Mesenchymal stem cell (in vitro differentiated cells and primary cell): Measurements from ENCODE around the gene HDAC7.

Experiments used
- DNase-seq: peaks from one replicate; pipeline ENCODE4 v3.0.0-alpha.2; 2013
- H2AFZ ChIP-seq: one replicate; pipeline ENCODE4 v1.6.1; 2013; ENCODE audit warnings: low read depth, mild to moderate bottlenecking, control low read depth, inconsistent platforms, low read length, moderate library complexity
- H2AK5ac ChIP-seq: 2 replicates; pipeline ENCODE4 v1.6.1; 2013; ENCODE audit warnings: low read length, moderate library complexity, mild to moderate bottlenecking, inconsistent platforms; ENCODE audit not compliant: severe bottlenecking
- H2BK120ac ChIP-seq: one replicate; pipeline ENCODE4 v1.6.1; 2013; ENCODE audit warnings: low read depth, mild to moderate bottlenecking, inconsistent platforms, low read length, moderate library complexity
- H2BK12ac ChIP-seq, 2 experiments: one replicate each; pipeline ENCODE4 v1.6.1; 2013; ENCODE audit warnings: inconsistent platforms in 2 of 2, low read length in 2 of 2, mild to moderate bottlenecking in 2 of 2, moderate library complexity in 2 of 2, control low read depth in 1 of 2
- H2BK15ac ChIP-seq: one replicate; pipeline ENCODE4 v1.6.1; 2013; ENCODE audit warnings: mild to moderate bottlenecking, low read depth, inconsistent platforms; ENCODE audit not compliant: poor library complexity, severe bottlenecking
- H2BK5ac ChIP-seq: 2 replicates; pipeline ENCODE4 v1.6.1; 2013; ENCODE audit warnings: low read depth, mild to moderate bottlenecking, low read length, control low read depth, inconsistent platforms; ENCODE audit not compliant: poor library complexity, severe bottlenecking
- H3K14ac ChIP-seq, 2 experiments: one replicate each; pipeline ENCODE4 v1.6.1; 2013; ENCODE audit warnings: inconsistent platforms in 2 of 2, low read length in 2 of 2, control low read depth in 1 of 2, mild to moderate bottlenecking in 1 of 2, moderate library complexity in 1 of 2
- H3K18ac ChIP-seq, 2 experiments: one replicate each; pipeline ENCODE4 v1.6.1; 2013; ENCODE audit warnings: inconsistent platforms in 2 of 2, low read length in 2 of 2, control low read depth in 1 of 2, low read depth in 1 of 2, mild to moderate bottlenecking in 1 of 2
- H3K23ac ChIP-seq, 2 experiments: one replicate each; pipeline ENCODE4 v1.6.1; 2013; ENCODE audit warnings: inconsistent platforms in 2 of 2, low read length in 2 of 2, mild to moderate bottlenecking in 2 of 2, moderate library complexity in 2 of 2, control low read depth in 1 of 2
- H3K27ac ChIP-seq: 2 replicates; pipeline ENCODE4 v1.5.1; 2013; ENCODE audit warnings: mild to moderate bottlenecking, moderate library complexity, low read length, control low read depth, inconsistent platforms; ENCODE audit not compliant: poor library complexity, severe bottlenecking
- H3K27me3 ChIP-seq, 2 experiments: 2 replicates each; pipeline versions ENCODE4 v1.6.1 to v1.7.0; 2013; ENCODE audit warnings: low read length in 2 of 2, mild to moderate bottlenecking in 2 of 2, moderate library complexity in 2 of 2, control low read depth in 1 of 2, inconsistent platforms in 1 of 2; ENCODE audit not compliant: control insufficient read depth in 1 of 2, insufficient read depth in 1 of 2
- H3K36me3 ChIP-seq, 2 experiments: 2 replicates each; pipeline versions ENCODE4 v1.6.1 to v1.7.0; 2013; ENCODE audit warnings: low read length in 2 of 2, control low read depth in 1 of 2, inconsistent platforms in 1 of 2, low read depth in 1 of 2, mild to moderate bottlenecking in 1 of 2; ENCODE audit not compliant: insufficient read depth in 2 of 2, control insufficient read depth in 1 of 2
- H3K4ac ChIP-seq, 2 experiments: one replicate each; pipeline ENCODE4 v1.6.1; 2013; ENCODE audit warnings: inconsistent platforms in 2 of 2, low read length in 2 of 2, mild to moderate bottlenecking in 2 of 2, moderate library complexity in 2 of 2, control low read depth in 1 of 2, low read depth in 1 of 2
- H3K4me1 ChIP-seq: 2 replicates; pipeline ENCODE4 v1.6.1; 2013; ENCODE audit warnings: low read depth, low read length, control low read depth; ENCODE audit not compliant: control insufficient read depth, insufficient read depth
- H3K4me2 ChIP-seq: 2 replicates; pipeline ENCODE4 v1.6.1; 2013; ENCODE audit warnings: low read length, mild to moderate bottlenecking, inconsistent platforms; ENCODE audit not compliant: poor library complexity, severe bottlenecking
- H3K4me3 ChIP-seq, 2 experiments: 2 replicates each; pipeline versions ENCODE4 v1.5.1 to v1.7.0; 2013; ENCODE audit warnings: low read length in 2 of 2, mild to moderate bottlenecking in 2 of 2, control low read depth in 1 of 2, low read depth in 1 of 2; ENCODE audit not compliant: insufficient read depth in 1 of 2
- H3K79me1 ChIP-seq: replicated peaks from 2 replicates; pipeline ENCODE4 v1.6.1; 2013; ENCODE audit warnings: mild to moderate bottlenecking, control low read depth, low read length, inconsistent platforms; ENCODE audit not compliant: poor library complexity, severe bottlenecking
- H3K9ac ChIP-seq: 2 replicates; pipeline ENCODE4 v1.7.0; 2013; ENCODE audit warnings: mild to moderate bottlenecking, low read length, moderate library complexity
- H3K9me3 ChIP-seq: 2 replicates; pipeline ENCODE4 v1.7.0; 2013; ENCODE audit warnings: mild to moderate bottlenecking, low read length; ENCODE audit not compliant: control insufficient read depth
- H4K8ac ChIP-seq: one replicate; pipeline ENCODE4 v1.6.1; 2013; ENCODE audit warnings: inconsistent platforms, mild to moderate bottlenecking, low read length, moderate library complexity
- H4K91ac ChIP-seq: one replicate; pipeline ENCODE4 v1.6.1; 2013; ENCODE audit warnings: mild to moderate bottlenecking, low read length, inconsistent platforms
- WGBS: methylation state at CpG from one replicate; pipeline ENCODE4 v1.1.7; 2013; ENCODE audit warnings: mixed read lengths; 5-methylcytosine and 5-hydroxymethylcytosine counted together

HDAC7 gene

GRCh38 chr12:47750916-47751470, 68.7 kb downstream of the HDAC7 start:
- no peak overlapping the region for H3K4me2 ChIP-seq
- 92% methylated on average over 15 of the region's 19 CpGs for WGBS
- no peak overlapping the region for H3K4ac ChIP-seq
- H3K27ac ChIP-seq: no peak overlapping the region
- no peak for DNase-seq
- no peak overlapping the region for H3K4me3 ChIP-seq
- no peak overlapping the region for H2BK12ac ChIP-seq
- H3K27me3 ChIP-seq: no peaks in the 10 kb centered on the region
- no peak overlapping the region for H3K9ac ChIP-seq
- no peak overlapping the region for H4K8ac ChIP-seq
- H2AK5ac ChIP-seq: no peak overlapping the region
- H3K79me1 ChIP-seq: peaks cover 16% of the 10 kb centered on the region
- H3K36me3 ChIP-seq: peaks cover 4 to 77% of the 10 kb centered on the region in 2 experiments
- H2AFZ ChIP-seq: no peak overlapping the region
- no peak overlapping the region for H2BK15ac ChIP-seq
- no peaks in the 10 kb centered on the region for H3K9me3 ChIP-seq
- no peak overlapping the region for H2BK120ac ChIP-seq
- H2BK5ac ChIP-seq: no peak overlapping the region
- H3K18ac ChIP-seq: no peak overlapping the region
- no peak overlapping the region for H4K91ac ChIP-seq
- H3K23ac ChIP-seq: no peak overlapping the region
- H3K14ac ChIP-seq: no peak overlapping the region
- peaks cover 35% of the 10 kb centered on the region for H3K4me1 ChIP-seq

- H2BK5ac ChIP-seq: no peak overlapping the region
- no peak for DNase-seq
- H3K4ac ChIP-seq: no peak overlapping the region
- no peak overlapping the region for H3K4me2 ChIP-seq
- no peak overlapping the region for H2BK12ac ChIP-seq
- H3K27me3 ChIP-seq: peaks cover 0 to 1% of the 10 kb centered on the region in 2 experiments
- peaks cover 14% of the 10 kb centered on the region for H3K79me1 ChIP-seq
- no peak overlapping the region for H2BK15ac ChIP-seq
- peaks cover 31% of the 10 kb centered on the region for H3K4me1 ChIP-seq
- no peak overlapping the region for H2BK120ac ChIP-seq
- H4K8ac ChIP-seq: no peak overlapping the region
- no peak overlapping the region for H3K9ac ChIP-seq
- H3K23ac ChIP-seq: no peak overlapping the region
- H3K14ac ChIP-seq: no peak overlapping the region
- no peaks in the 10 kb centered on the region for H3K9me3 ChIP-seq
- WGBS: 93% methylated on average over 10 of the region's 10 CpGs
- peaks cover 4 to 83% of the 10 kb centered on the region in 2 experiments for H3K36me3 ChIP-seq
- no peak overlapping the region for H3K4me3 ChIP-seq
- no peak overlapping the region for H3K18ac ChIP-seq
- no peak overlapping the region for H2AK5ac ChIP-seq
- no peak overlapping the region for H4K91ac ChIP-seq
- H3K27ac ChIP-seq: no peak overlapping the region
- no peak overlapping the region for H2AFZ ChIP-seq
Measured at GRCh38 chr12:47750229-47750798, 69.4 kb downstream of the HDAC7 start.

GRCh38 chr12:47748899-47749298, 70.8 kb downstream of the HDAC7 start:
- 89% methylated on average over 3 of the region's 3 CpGs for WGBS
- no peak overlapping the region for H2AFZ ChIP-seq
- H2BK12ac ChIP-seq: no peak overlapping the region
- H2BK120ac ChIP-seq: no peak overlapping the region
- peaks cover 0 to 7% of the 10 kb centered on the region in 2 experiments for H3K27me3 ChIP-seq
- no peak overlapping the region for H3K4me3 ChIP-seq
- no peak overlapping the region for H2AK5ac ChIP-seq
- H3K9ac ChIP-seq: no peak overlapping the region
- H3K9me3 ChIP-seq: no peaks in the 10 kb centered on the region
- H3K36me3 ChIP-seq: peaks cover 4 to 87% of the 10 kb centered on the region in 2 experiments
- no peak overlapping the region for H4K91ac ChIP-seq
- H3K4ac ChIP-seq: no peak overlapping the region
- H2BK15ac ChIP-seq: no peak overlapping the region
- no peak for DNase-seq
- no peak overlapping the region for H3K4me2 ChIP-seq
- H3K18ac ChIP-seq: no peak overlapping the region
- H3K4me1 ChIP-seq: peaks cover 23% of the 10 kb centered on the region
- peaks cover 9% of the 10 kb centered on the region for H3K79me1 ChIP-seq
- no peak overlapping the region for H4K8ac ChIP-seq
- H2BK5ac ChIP-seq: no peak overlapping the region
- H3K23ac ChIP-seq: no peak overlapping the region
- no peak overlapping the region for H3K27ac ChIP-seq
- no peak overlapping the region for H3K14ac ChIP-seq

GRCh38 chr12:47748507-47748828, 71.2 kb downstream of the HDAC7 start:
- Histone ChIP-seq H4K8ac (no peak overlapping the region), H3K23ac (no peak overlapping the region), H3K9me3 (no peaks in the 10 kb centered on the region), H3K27ac (no peak overlapping the region), H2BK12ac (no peak overlapping the region), H3K4me1 (peaks cover 20% of the 10 kb centered on the region), H2BK5ac (no peak overlapping the region), H3K4ac (no peak overlapping the region), H2AK5ac (no peak overlapping the region), H3K27me3 (peaks cover 0 to 12% of the 10 kb centered on the region in 2 experiments), H2AFZ (no peak overlapping the region), H3K4me2 (no peak overlapping the region), H2BK15ac (no peak overlapping the region), H4K91ac (no peak overlapping the region), H3K4me3 (no peak overlapping the region), H3K36me3 (peaks cover 4 to 91% of the 10 kb centered on the region in 2 experiments), H2BK120ac (no peak overlapping the region), H3K18ac (no peak overlapping the region), H3K79me1 (peaks cover 9% of the 10 kb centered on the region), H3K14ac (no peak overlapping the region), H3K9ac (no peak overlapping the region)
- no peak for DNase-seq
- 100% methylated on average over 1 of the region's 1 CpG for WGBS
